Stimulated activated naive CD8-positive, alpha-beta T cell treated with anti-CD3 and anti-CD28 coated beads, Interleukin-15, Interleukin-2, amounts not matched to agents 100 ng/mL and 50 ng/mL, for 24 hours (primary cell): ENCODE results near the gene ANKRD44.

Source experiments
- H3K27ac Mint-ChIP-seq: one replicate; pipeline ENCODE4 v1.8.0; 2021; ENCODE audit warnings: mild to moderate bottlenecking, mixed read lengths
- H3K27me3 Mint-ChIP-seq: one replicate; pipeline ENCODE4 v1.8.0; 2021; ENCODE audit warnings: mixed read lengths
- H3K36me3 Mint-ChIP-seq: one replicate; pipeline ENCODE4 v1.8.0; 2021; ENCODE audit warnings: low read depth, mixed read lengths
- H3K4me1 Mint-ChIP-seq: one replicate; pipeline ENCODE4 v1.8.0; 2021; ENCODE audit warnings: low read depth, mixed read lengths
- H3K4me3 Mint-ChIP-seq: one replicate; pipeline ENCODE4 v1.8.0; 2021; ENCODE audit warnings: mild to moderate bottlenecking, mixed read lengths
- H3K9me3 Mint-ChIP-seq: one replicate; pipeline ENCODE4 v1.8.0; 2021; ENCODE audit warnings: mixed read lengths

The ANKRD44 gene

GRCh38 chr2:197236816-197237215 lies 73.8 kb downstream of the ANKRD44 start:
- Mint-ChIP-seq H3K27ac (peak overlapping the region; percentile 90), H3K4me3 (peak overlapping the region; percentile 64), H3K4me1 (peaks cover 96% of the 10 kb centered on the region), H3K27me3 (no peaks in the 10 kb centered on the region), H3K36me3 (peaks cover 24% of the 10 kb centered on the region), H3K9me3 (no peaks in the 10 kb centered on the region)

DNA sequence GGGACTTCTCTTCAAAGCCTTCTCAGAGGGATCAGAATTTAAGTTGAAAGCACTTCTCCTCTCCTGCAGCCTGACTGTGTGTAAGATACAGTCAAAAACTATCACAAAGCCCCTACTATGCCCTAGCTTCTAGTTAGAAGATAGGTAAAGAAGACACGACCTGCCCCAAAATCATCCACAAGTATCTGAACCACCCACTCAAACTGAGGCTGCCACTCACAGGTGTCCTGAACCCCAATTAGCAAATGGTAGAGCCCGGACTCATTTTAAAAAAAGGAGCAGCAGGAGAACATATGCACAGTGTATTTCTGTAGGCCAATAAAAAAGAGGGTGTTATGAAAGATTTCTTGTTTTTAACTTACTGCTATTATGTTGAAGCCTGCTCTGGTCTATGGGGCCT lies 74.4 kb downstream of the ANKRD44 start:
- Mint-ChIP-seq H3K27ac (peak overlapping the region; percentile 90), H3K4me1 (peaks cover 96% of the 10 kb centered on the region), H3K4me3 (peak overlapping the region; percentile 64), H3K9me3 (no peaks in the 10 kb centered on the region), H3K27me3 (no peaks in the 10 kb centered on the region), H3K36me3 (peaks cover 25% of the 10 kb centered on the region)

DNA sequence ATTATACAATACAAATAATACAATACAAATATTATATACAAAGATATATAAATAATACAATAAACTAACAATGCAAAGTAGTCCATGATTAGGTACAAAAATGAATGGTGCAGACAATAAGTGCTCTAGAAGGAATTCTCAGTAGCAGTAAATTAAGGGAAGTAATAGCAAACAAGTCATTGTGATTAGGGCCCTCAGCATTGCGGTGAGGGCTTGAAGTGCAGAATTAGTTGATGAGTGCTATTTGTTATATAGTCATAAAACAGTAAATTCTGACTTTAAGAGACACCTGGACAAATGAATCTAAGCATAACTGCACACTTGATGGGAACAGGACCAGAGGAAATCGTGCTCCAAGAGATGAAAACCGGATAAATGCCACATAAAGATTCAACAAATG lies 74.9 kb downstream of the ANKRD44 start:
- peak overlapping the region; percentile 90 for H3K27ac Mint-ChIP-seq
- peaks cover 96% of the 10 kb centered on the region for H3K4me1 Mint-ChIP-seq
- H3K36me3 Mint-ChIP-seq = peaks cover 27% of the 10 kb centered on the region
- H3K4me3 Mint-ChIP-seq = peak overlapping the region; percentile 64
- H3K9me3 Mint-ChIP-seq = no peaks in the 10 kb centered on the region
- no peaks in the 10 kb centered on the region for H3K27me3 Mint-ChIP-seq

- Mint-ChIP-seq H3K4me3 (no peak overlapping the region), H3K9me3 (no peaks in the 10 kb centered on the region), H3K36me3 (peaks cover 36% of the 10 kb centered on the region), H3K4me1 (peaks cover 99% of the 10 kb centered on the region), H3K27ac (peak overlapping the region; percentile 90), H3K27me3 (no peaks in the 10 kb centered on the region)
Observed at GRCh38 chr2:197234671-197235191, 75.8 kb downstream of the ANKRD44 start.

- Mint-ChIP-seq H3K27me3 (no peaks in the 10 kb centered on the region), H3K4me1 (peaks cover 99% of the 10 kb centered on the region), H3K4me3 (no peak overlapping the region), H3K36me3 (peaks cover 35% of the 10 kb centered on the region), H3K9me3 (no peaks in the 10 kb centered on the region), H3K27ac (no peak overlapping the region)
Observed at GRCh38 chr2:197233473-197233872, 77.1 kb downstream of the ANKRD44 start.

- peak overlapping the region; percentile 87 for H3K27ac Mint-ChIP-seq
- H3K4me3 Mint-ChIP-seq = no peak overlapping the region
Observed at GRCh38 chr2:197232010-197232409, 78.6 kb downstream of the ANKRD44 start.

GRCh38 chr2:197229509-197230443 lies 80.8 kb downstream of the ANKRD44 start:
- peaks cover 99% of the 10 kb centered on the region for H3K4me1 Mint-ChIP-seq
- H3K36me3 Mint-ChIP-seq = peaks cover 50% of the 10 kb centered on the region
- no peaks in the 10 kb centered on the region for H3K9me3 Mint-ChIP-seq
- no peaks in the 10 kb centered on the region for H3K27me3 Mint-ChIP-seq
- H3K4me3 Mint-ChIP-seq = no peak overlapping the region
- peak overlapping the region; percentile 66 for H3K27ac Mint-ChIP-seq

More at GRCh38 chr2:197232010-197232409, 78.6 kb downstream of the ANKRD44 start:
- H3K27me3 Mint-ChIP-seq = no peaks in the 10 kb centered on the region
- H3K4me1 Mint-ChIP-seq = peaks cover 99% of the 10 kb centered on the region
- peaks cover 33% of the 10 kb centered on the region for H3K36me3 Mint-ChIP-seq
- H3K9me3 Mint-ChIP-seq = no peaks in the 10 kb centered on the region

DNA sequence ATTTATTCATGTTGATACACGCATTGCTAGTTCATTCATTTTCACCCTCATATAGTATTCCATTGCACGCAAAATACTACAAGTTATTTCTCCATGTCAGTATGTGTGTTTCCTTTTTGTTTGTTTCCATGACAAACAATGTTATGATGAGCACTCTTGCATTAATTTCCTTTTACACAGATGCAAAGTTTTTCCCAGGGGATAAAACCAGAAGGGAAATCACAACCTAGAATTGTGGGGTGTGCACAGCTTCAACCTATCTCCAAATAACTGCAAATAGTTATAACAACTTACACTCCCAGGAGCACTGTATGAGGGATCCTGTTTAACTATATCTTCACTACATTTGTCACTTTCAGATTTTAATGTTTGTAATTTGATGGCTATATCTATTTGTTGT lies 87.1 kb downstream of the ANKRD44 start:
- Mint-ChIP-seq H3K4me1 (peaks cover 98% of the 10 kb centered on the region), H3K4me3 (no peak overlapping the region), H3K27me3 (no peaks in the 10 kb centered on the region), H3K9me3 (no peaks in the 10 kb centered on the region), H3K36me3 (peaks cover 35% of the 10 kb centered on the region), H3K27ac (peak overlapping the region; percentile 40)

DNA sequence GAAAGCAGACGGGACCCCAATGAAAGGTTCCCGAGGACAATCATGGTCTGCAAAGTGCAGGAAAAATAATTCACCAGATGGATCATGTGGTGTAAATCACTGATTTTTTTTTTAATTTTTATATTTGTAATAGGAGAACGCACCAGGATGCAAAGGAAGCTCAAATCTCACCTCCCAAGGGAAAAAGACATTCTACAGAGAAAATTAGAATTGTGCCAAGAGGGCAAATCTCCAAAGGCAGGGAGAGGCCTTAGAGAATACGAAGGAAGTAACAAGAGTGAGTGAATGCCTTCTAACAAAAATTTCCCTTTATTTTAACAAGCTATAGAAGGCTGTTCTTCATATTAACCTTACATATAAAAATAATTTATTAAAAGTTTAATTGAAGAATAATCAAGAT lies 90.9 kb downstream of the ANKRD44 start:
- Mint-ChIP-seq H3K36me3 (peaks cover 23% of the 10 kb centered on the region), H3K27me3 (no peaks in the 10 kb centered on the region), H3K9me3 (no peaks in the 10 kb centered on the region), H3K4me1 (peaks cover 98% of the 10 kb centered on the region), H3K4me3 (no peak overlapping the region), H3K27ac (peak overlapping the region; percentile 49)

- Mint-ChIP-seq H3K36me3 (peaks cover 27% of the 10 kb centered on the region), H3K27ac (peak overlapping the region; percentile 95), H3K4me1 (peaks cover 100% of the 10 kb centered on the region), H3K9me3 (no peaks in the 10 kb centered on the region), H3K27me3 (no peaks in the 10 kb centered on the region), H3K4me3 (peak overlapping the region; percentile 75)
Observed at GRCh38 chr2:197217541-197217940, 93.0 kb downstream of the ANKRD44 start.

DNA sequence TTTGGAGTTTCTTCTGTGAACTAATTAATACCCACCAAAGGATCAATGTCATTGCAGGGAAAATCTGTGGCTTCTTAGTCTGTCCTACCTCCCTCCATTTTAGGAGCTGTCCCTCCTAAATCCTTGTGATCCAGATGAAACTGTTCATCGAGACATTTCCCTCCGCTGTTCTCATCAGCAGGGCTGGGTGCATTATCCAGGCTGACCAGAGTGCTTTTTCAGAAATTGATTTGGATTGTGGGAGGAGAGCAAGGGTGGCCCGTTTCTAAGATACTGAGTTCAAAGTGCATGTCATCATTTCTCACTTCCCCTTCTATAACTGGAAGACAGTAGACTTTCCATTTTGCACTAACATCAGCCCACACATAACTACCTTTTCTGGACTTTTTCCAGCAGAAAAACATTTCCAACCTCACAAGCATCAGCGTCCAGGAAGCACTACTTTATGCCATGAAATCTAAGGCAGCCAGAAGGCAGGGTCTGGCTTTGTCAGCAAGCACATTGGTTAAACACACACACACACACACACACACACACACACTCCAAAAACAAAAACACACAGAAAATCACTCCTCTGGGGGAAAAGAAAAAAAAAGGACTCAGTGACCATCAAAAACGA lies 94.1 kb downstream of the ANKRD44 start:
- peaks cover 100% of the 10 kb centered on the region for H3K4me1 Mint-ChIP-seq
- peaks cover 19% of the 10 kb centered on the region for H3K36me3 Mint-ChIP-seq
- no peaks in the 10 kb centered on the region for H3K9me3 Mint-ChIP-seq
- no peaks in the 10 kb centered on the region for H3K27me3 Mint-ChIP-seq
- H3K4me3 Mint-ChIP-seq = peak overlapping the region; percentile 75
- H3K27ac Mint-ChIP-seq = peak overlapping the region; percentile 95

DNA sequence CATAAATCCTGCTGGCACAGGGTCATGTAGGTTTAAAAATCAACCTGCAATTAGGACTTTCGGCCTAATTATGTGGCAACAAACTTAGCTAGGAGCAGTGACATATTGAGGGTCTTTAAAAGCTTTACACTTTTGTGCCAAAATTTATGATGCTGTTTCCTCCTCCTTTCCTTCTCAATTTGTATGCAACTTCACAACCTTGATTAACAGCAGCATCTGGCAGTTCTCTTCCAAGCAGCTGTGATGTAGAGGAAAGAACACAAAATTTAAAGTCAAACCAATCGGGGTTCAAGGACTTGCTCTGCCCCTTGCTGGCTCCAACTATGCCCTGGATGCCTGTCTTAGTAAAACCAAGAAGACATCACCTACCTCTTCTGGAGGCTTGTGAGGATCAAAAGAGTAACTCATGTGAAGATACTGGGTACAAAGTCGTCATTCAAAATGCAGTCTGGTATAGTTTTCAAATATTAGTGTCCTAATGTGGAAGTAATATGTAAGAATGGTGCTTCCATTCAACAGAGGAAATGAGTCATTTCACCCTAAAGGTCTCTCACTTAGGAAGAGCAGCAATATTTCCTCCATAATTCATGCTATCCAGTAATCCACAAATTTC lies 94.7 kb downstream of the ANKRD44 start:
- peak overlapping the region; percentile 75 for H3K4me3 Mint-ChIP-seq
- H3K27ac Mint-ChIP-seq = peak overlapping the region; percentile 95
- peaks cover 100% of the 10 kb centered on the region for H3K4me1 Mint-ChIP-seq
- no peaks in the 10 kb centered on the region for H3K9me3 Mint-ChIP-seq
- H3K36me3 Mint-ChIP-seq = peaks cover 19% of the 10 kb centered on the region
- no peaks in the 10 kb centered on the region for H3K27me3 Mint-ChIP-seq

DNA sequence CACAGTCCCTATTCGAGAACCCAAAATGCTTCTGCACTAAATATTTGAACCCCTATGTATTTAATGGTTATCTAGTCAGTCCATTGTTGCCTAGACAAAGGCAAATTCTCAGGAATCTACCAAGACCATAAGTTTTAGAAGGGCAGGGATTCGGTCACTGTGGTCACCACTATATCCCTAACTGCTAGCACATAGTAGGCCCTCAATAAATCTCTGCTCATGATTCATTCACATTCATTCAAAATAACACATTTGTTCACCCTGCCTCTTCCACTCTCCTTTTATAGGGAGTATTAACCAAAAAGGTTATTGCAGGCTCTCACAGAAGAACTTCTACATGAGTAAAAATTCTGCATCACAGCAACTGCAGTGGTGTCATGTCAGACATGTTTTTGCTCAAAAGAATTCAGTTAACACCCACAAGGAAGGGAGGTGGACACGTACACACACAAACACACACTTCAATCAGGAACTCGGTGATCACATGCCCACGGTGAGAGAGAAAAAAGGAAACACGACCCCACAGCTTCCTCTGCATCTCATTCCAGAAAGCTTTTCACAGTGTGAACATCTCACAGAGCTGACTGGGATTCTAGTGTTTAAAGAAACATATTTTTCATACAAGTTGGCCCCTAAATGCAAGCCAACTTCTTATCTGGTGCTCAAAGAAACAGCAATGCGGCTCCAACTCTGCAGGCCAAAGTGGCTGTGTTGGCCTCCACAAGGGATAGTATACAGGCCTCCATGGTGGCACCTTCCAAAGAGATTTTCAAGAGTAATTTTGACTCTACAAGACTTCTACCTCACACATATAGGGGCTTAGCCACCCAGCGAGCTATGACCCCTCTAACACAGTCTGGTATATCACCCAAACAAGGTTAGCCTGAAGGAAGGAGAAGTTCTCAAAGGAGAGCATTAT lies 98.0 kb downstream of the ANKRD44 start:
- peak overlapping the region; percentile 95 for H3K27ac Mint-ChIP-seq
- no peaks in the 10 kb centered on the region for H3K9me3 Mint-ChIP-seq
- peaks cover 100% of the 10 kb centered on the region for H3K4me1 Mint-ChIP-seq
- H3K4me3 Mint-ChIP-seq = peak overlapping the region; percentile 75
- H3K36me3 Mint-ChIP-seq = peaks cover 19% of the 10 kb centered on the region
- H3K27me3 Mint-ChIP-seq = no peaks in the 10 kb centered on the region

- peak overlapping the region; percentile 75 for H3K4me3 Mint-ChIP-seq
- H3K27me3 Mint-ChIP-seq = no peaks in the 10 kb centered on the region
- H3K4me1 Mint-ChIP-seq = peaks cover 100% of the 10 kb centered on the region
- peaks cover 19% of the 10 kb centered on the region for H3K36me3 Mint-ChIP-seq
- H3K27ac Mint-ChIP-seq = peak overlapping the region; percentile 95
- no peaks in the 10 kb centered on the region for H3K9me3 Mint-ChIP-seq
Observed at GRCh38 chr2:197211881-197212342, 98.7 kb downstream of the ANKRD44 start.
